ENCODE data around the gene PIEZO2. TPM values are rescaled to one million over a fixed set of nuclear protein-coding genes. Genes with fewer than 3 reads are reported as not detected.

PIEZO2 gene
- polyA plus RNA-seq, 1 donor (not counting 4 experiments of a cell fraction or from before 2014, with no cell fraction given): not detected

DNA sequence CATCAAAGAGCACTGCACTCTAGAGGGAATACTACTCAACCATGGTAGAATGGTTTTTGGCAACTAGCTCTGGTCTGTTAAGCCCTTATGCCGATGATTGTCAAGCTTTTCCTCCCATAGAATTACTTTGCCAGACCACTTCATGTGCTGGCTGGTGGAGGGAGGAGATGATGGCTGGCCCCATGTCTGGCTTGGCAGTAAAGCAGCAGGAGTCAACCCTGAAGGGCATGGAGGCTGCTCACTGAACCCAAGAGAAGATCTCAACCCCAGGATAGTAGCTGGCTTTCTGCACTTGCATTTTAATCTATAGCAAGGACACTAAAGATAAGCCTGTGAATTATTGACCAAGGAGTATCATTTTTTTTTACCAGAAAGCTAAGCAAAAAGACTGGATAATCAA lies 309.9 kb downstream of the PIEZO2 start:
- FAIRE-seq: no peak
- Histone ChIP-seq H3K9me3 (ENCODE audit: control insufficient read depth, low read depth, low read length) (no peaks in the 10 kb centered on the region), H3K9ac (ENCODE audit: control insufficient read depth, extremely low read depth, insufficient read depth, low read length) (no peak overlapping the region), H3K79me2 (ENCODE audit: control insufficient read depth, insufficient read depth, low read length) (no peaks in the 10 kb centered on the region), H4K20me1 (ENCODE audit: control insufficient read depth, extremely low read depth, insufficient read depth, low read length) (no peaks in the 10 kb centered on the region), H3K27me3 (ENCODE audit: control insufficient read depth, extremely low read depth, insufficient read depth, low read length) (peaks cover 6% of the 10 kb centered on the region), H3K4me3 (ENCODE audit: control insufficient read depth in 2 of 3, extremely low read depth in 1 of 3, insufficient read depth in 2 of 3, low read depth in 1 of 3, low read length in 3 of 3) (no peak overlapping the region), H3K36me3 (ENCODE audit: control insufficient read depth in 2 of 2, extremely low read depth in 1 of 2, insufficient read depth in 2 of 2, low read length in 2 of 2) (no peaks in the 10 kb centered on the region), H3K27ac (ENCODE audit: control insufficient read depth, insufficient read depth, low read length) (no peak overlapping the region), H3K9me1 (ENCODE audit: control insufficient read depth, extremely low read depth, insufficient read depth, low read length) (no peaks in the 10 kb centered on the region), H2AFZ (ENCODE audit: control insufficient read depth, low read length) (no peak overlapping the region), H3K4me1 (ENCODE audit: control insufficient read depth, extremely low read depth, insufficient read depth, low read length) (no peaks in the 10 kb centered on the region), H3K4me2 (ENCODE audit: control insufficient read depth, extremely low read depth, insufficient read depth, low read depth, low read length) (no peak overlapping the region)
- DNase-seq (ENCODE audit: low read depth, low spot score): no peak
- dilution Hi-C loops (cut with MboI; ENCODE audit: extremely low pct_ligation_motif_present, low sequenced_read_pairs): no loop called here
- TF ChIP-seq EZH2 (IDR thresholded peaks at IDR 0.05; ENCODE audit: low read length): no peak
- TF ChIP-seq, protein P1, sequence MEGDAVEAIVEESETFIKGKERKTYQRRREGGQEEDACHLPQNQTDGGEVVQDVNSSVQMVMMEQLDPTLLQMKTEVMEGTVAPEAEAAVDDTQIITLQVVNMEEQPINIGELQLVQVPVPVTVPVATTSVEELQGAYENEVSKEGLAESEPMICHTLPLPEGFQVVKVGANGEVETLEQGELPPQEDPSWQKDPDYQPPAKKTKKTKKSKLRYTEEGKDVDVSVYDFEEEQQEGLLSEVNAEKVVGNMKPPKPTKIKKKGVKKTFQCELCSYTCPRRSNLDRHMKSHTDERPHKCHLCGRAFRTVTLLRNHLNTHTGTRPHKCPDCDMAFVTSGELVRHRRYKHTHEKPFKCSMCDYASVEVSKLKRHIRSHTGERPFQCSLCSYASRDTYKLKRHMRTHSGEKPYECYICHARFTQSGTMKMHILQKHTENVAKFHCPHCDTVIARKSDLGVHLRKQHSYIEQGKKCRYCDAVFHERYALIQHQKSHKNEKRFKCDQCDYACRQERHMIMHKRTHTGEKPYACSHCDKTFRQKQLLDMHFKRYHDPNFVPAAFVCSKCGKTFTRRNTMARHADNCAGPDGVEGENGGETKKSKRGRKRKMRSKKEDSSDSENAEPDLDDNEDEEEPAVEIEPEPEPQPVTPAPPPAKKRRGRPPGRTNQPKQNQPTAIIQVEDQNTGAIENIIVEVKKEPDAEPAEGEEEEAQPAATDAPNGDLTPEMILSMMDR (optimal IDR thresholded peaks at IDR 0.05 in 1 of 3, IDR thresholded peaks at IDR 0.05 in 1 of 3, conservative IDR thresholded peaks at IDR 0.05 in 1 of 3; ENCODE audit: extremely low read depth in 1 of 3, insufficient read depth in 2 of 3, low read length in 3 of 3): no peak

DNA sequence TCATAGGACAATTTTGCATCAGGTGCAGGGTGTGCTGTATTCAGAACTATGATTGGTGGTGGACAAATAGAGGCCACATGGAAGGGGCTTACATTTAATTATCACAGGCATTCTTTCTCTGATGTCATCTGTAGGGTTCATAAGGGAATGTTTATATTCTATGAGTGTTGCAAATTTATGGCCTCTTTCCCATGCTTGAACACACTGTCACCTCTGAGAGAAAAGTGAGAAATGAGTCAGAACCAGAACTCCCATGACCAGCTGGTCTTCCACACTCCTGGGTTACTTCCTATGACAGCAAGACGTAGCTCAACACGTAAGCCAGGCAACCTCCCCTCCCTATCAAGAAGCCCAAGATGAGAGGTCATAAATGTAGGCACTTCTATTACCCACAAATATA lies 310.8 kb downstream of the PIEZO2 start:
- H3K9me3 ChIP-seq (ENCODE audit: control insufficient read depth, low read depth, low read length): no peaks in the 10 kb centered on the region
- H3K4me3 ChIP-seq (ENCODE audit: control insufficient read depth in 2 of 3, extremely low read depth in 1 of 3, insufficient read depth in 2 of 3, low read depth in 1 of 3, low read length in 3 of 3): no peak overlapping the region
- H2AFZ ChIP-seq (ENCODE audit: control insufficient read depth, low read length): no peak overlapping the region
- no peak overlapping the region for H3K27ac ChIP-seq (ENCODE audit: control insufficient read depth, insufficient read depth, low read length)
- no peak for DNase-seq (ENCODE audit: low read depth, low spot score)
- no peak for FAIRE-seq
- H3K4me2 ChIP-seq (ENCODE audit: control insufficient read depth, extremely low read depth, insufficient read depth, low read depth, low read length): no peak overlapping the region
- H3K9ac ChIP-seq (ENCODE audit: control insufficient read depth, extremely low read depth, insufficient read depth, low read length): no peak overlapping the region
- no peaks in the 10 kb centered on the region for H3K79me2 ChIP-seq (ENCODE audit: control insufficient read depth, insufficient read depth, low read length)
- H3K36me3 ChIP-seq (ENCODE audit: control insufficient read depth in 2 of 2, extremely low read depth in 1 of 2, insufficient read depth in 2 of 2, low read length in 2 of 2): no peaks in the 10 kb centered on the region
- H3K27me3 ChIP-seq (ENCODE audit: control insufficient read depth, extremely low read depth, insufficient read depth, low read length): peaks cover 2% of the 10 kb centered on the region
- no peaks in the 10 kb centered on the region for H3K9me1 ChIP-seq (ENCODE audit: control insufficient read depth, extremely low read depth, insufficient read depth, low read length)
- no peaks in the 10 kb centered on the region for H4K20me1 ChIP-seq (ENCODE audit: control insufficient read depth, extremely low read depth, insufficient read depth, low read length)
- no peaks in the 10 kb centered on the region for H3K4me1 ChIP-seq (ENCODE audit: control insufficient read depth, extremely low read depth, insufficient read depth, low read length)
- TF ChIP-seq EZH2 (IDR thresholded peaks at IDR 0.05; ENCODE audit: low read length): no peak
- TF ChIP-seq, protein P1 (optimal IDR thresholded peaks at IDR 0.05 in 1 of 3, IDR thresholded peaks at IDR 0.05 in 1 of 3, conservative IDR thresholded peaks at IDR 0.05 in 1 of 3; ENCODE audit: extremely low read depth in 1 of 3, insufficient read depth in 2 of 3, low read length in 3 of 3): no peak
- dilution Hi-C loops (cut with MboI; ENCODE audit: extremely low pct_ligation_motif_present, low sequenced_read_pairs): no loop called here

All from keratinocyte (primary cell).